Suprapubic skin (tissue), 3 donors: Measurements from ENCODE around the gene DDX25.

Experiments used
- CTCF ChIP-seq, 2 donors: fragments of 200-600 bp in 1 of 2; fragments of 450-650 bp in 1 of 2; sonication (generic) in 1 of 2; IDR thresholded peaks; one replicate each; pipeline ENCODE4 v1.5.1; 2016 to 2019; ENCODE audit warnings: antibody characterized with exemption in 2 of 2, mild to moderate bottlenecking in 1 of 2, moderate library complexity in 1 of 2
- EP300 ChIP-seq: sonication (generic); formaldehyde crosslinking; IDR thresholded peaks from one replicate; pipeline ENCODE4 v1.6.1; 2017; ENCODE audit warnings: antibody characterized with exemption
- POLR2A ChIP-seq, 2 donors: fragments of 450-650 bp; IDR thresholded peaks; one replicate each; pipeline ENCODE4 v1.6.1; 2017; ENCODE audit warnings: antibody characterized with exemption in 2 of 2, mild to moderate bottlenecking in 2 of 2, moderate library complexity in 2 of 2

GRCh38 chr11:125943661-125944349, 39.5 kb downstream of the DDX25 start:
- TF ChIP-seq CTCF (IDR thresholded peaks at IDR 0.05) = no peak
- TF ChIP-seq EP300 = no peak
- TF ChIP-seq POLR2A (IDR thresholded peaks at IDR 0.05) = no peak
